ENCODE data around the gene CLCF1.

DNA sequence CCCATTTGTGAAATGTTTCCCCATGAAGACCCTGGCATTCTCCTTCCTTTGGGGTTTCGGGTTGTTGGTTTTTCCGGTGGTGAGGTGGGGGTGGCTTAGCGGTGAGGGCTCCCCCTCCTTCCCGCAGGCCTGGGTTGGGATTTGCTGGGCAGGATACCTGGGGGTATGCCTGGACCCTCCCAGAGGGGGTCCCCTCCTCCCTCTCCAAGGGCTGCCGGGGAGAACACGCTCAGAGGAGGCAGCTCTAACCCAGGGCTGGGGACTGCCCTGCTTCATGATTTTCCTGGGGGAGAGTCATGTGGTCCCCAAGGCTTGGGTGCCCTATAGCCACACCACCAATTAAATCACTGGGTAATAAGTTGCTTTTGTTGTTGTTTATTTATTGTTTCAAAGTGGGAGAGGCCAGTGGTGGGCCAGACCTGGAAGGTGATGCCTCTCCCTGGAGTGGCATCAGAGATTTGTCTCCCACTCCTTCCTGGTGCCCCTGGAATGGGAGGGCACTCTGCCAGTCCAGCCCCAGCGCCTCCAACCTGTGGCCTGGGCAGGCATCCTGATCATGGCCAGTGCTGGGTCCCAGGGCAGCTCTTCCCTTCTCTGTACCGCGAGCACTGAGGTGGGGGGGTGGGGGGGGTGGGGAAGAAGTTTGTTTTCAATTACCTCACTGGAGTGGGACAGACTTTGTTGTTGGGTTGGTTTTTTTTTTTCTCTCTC, 1.3 kb upstream of the CLCF1 start:
- TF ChIP-seq, protein P1, sequence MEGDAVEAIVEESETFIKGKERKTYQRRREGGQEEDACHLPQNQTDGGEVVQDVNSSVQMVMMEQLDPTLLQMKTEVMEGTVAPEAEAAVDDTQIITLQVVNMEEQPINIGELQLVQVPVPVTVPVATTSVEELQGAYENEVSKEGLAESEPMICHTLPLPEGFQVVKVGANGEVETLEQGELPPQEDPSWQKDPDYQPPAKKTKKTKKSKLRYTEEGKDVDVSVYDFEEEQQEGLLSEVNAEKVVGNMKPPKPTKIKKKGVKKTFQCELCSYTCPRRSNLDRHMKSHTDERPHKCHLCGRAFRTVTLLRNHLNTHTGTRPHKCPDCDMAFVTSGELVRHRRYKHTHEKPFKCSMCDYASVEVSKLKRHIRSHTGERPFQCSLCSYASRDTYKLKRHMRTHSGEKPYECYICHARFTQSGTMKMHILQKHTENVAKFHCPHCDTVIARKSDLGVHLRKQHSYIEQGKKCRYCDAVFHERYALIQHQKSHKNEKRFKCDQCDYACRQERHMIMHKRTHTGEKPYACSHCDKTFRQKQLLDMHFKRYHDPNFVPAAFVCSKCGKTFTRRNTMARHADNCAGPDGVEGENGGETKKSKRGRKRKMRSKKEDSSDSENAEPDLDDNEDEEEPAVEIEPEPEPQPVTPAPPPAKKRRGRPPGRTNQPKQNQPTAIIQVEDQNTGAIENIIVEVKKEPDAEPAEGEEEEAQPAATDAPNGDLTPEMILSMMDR (IDR thresholded peaks at IDR 0.05), result no peak
- TF ChIP-seq POLR2A (IDR thresholded peaks at IDR 0.05), result no peak
- no peak for TF ChIP-seq EP300 (IDR thresholded peaks at IDR 0.05; ENCODE audit: low read depth)
- TF ChIP-seq POLR2AphosphoS5 (IDR thresholded peaks at IDR 0.05), result no peak

Measured in transverse colon (tissue), 4 donors.